NB4 (cell line): Measurements from ENCODE around the gene LIMK2.

ENCODE experiments used
- POLR2A ChIP-seq: IDR thresholded peaks from 2 replicates; pipeline ENCODE4 v1.6.1; 2011; ENCODE audit warnings: mild to moderate bottlenecking; ENCODE audit not compliant: insufficient read length; ENCODE audit errors: extremely low read depth
- TF ChIP-seq, protein P1 (sequence below): IDR thresholded peaks from one replicate; pipeline ENCODE4 v1.5.1; 2012; ENCODE audit warnings: low read depth, low read length

DNA sequence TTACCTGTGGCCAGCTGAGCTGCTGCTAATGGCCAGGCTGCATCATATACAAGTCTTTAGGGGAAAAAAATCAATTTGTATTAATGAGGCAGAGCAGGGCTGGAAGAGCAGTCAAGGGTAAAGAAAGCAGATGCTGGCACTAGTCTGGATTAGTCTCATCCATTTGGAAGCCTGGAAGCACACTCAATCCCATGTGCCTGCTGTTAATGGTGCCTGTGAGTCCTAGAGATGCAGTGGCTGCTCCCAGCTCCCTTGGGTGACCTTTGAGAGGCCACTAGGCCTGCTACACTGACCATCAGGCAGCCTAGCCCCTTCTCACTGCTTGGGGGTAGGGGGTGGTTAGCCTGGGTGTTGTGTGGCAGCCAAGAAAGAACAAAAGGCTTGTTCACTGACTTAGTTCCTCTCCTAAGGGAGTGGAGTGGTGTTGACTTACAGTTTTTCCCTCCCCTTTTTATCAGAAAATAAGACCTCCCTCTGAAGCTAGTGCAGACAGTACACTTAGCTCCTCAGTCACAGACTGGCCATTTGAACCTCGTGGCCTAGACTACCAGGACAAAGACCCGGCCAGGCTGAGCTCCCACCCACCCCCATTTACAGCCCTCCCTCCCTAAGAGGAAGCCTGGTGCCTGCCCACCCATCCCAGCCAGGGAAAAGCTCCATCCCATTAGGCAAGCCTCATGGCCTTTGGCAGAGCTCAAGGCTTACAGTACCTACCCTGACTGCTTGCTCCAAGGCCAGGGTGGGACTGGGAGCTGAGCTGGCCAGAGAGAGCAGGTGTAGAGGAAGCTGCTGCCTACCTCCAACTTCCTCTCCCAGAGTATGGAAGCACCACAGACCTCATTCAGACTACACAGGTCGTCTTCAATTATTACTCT lies 72.4 kb downstream of the LIMK2 start:
- TF ChIP-seq, protein P1, sequence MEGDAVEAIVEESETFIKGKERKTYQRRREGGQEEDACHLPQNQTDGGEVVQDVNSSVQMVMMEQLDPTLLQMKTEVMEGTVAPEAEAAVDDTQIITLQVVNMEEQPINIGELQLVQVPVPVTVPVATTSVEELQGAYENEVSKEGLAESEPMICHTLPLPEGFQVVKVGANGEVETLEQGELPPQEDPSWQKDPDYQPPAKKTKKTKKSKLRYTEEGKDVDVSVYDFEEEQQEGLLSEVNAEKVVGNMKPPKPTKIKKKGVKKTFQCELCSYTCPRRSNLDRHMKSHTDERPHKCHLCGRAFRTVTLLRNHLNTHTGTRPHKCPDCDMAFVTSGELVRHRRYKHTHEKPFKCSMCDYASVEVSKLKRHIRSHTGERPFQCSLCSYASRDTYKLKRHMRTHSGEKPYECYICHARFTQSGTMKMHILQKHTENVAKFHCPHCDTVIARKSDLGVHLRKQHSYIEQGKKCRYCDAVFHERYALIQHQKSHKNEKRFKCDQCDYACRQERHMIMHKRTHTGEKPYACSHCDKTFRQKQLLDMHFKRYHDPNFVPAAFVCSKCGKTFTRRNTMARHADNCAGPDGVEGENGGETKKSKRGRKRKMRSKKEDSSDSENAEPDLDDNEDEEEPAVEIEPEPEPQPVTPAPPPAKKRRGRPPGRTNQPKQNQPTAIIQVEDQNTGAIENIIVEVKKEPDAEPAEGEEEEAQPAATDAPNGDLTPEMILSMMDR, result no peak
- no peak for TF ChIP-seq POLR2A
